Tibial artery (tissue), 4 donors: ENCODE results near the gene SLC35F2.
"Not testable (repeated sequence)": the region's sequence is repeated elsewhere in the genome, so short reads cannot be mapped to it uniquely, and the experiment has no call there.

Source experiments
- DNase-seq, 2 donors: peaks; one replicate each; pipeline ENCODE4 v3.0.0-alpha.2; 2019
- H3K27ac ChIP-seq, 2 donors: fragments of 200-600 bp; sonication (generic) in 1 of 2; 1 replicate in 1 of 2; 2 replicates in 1 of 2; pipeline ENCODE4 v1.5.1; 2018 to 2019; ENCODE audit warnings: mild to moderate bottlenecking in 1 of 2
- H3K27me3 ChIP-seq, 2 donors: fragments of 200-600 bp; sonication (generic) in 1 of 2; one replicate each; pipeline versions ENCODE4 v1.5.1 to v1.6.0; 2016 to 2019
- H3K36me3 ChIP-seq, 3 donors: fragments of 200-600 bp; sonication (generic) in 2 of 3; one replicate each; pipeline ENCODE4 v1.5.1; 2016 to 2019; ENCODE audit warnings: mild to moderate bottlenecking in 2 of 3
- H3K4me1 ChIP-seq, 4 donors: fragments of 200-600 bp; sonication (generic) in 2 of 4; 1 replicate in 3 of 4; 2 replicates in 1 of 4; pipeline ENCODE4 v1.5.1; 2016 to 2019
- H3K4me3 ChIP-seq, 2 donors: fragments of 200-600 bp; sonication (generic) in 1 of 2; 1 replicate in 1 of 2; 2 replicates in 1 of 2; pipeline ENCODE4 v1.5.1; 2018 to 2019; ENCODE audit warnings: mild to moderate bottlenecking in 2 of 2
- H3K9me3 ChIP-seq, 3 donors: fragments of 200-600 bp; sonication (generic) in 1 of 3; one replicate each; pipeline ENCODE4 v1.5.1; 2016 to 2019
- CTCF ChIP-seq, 2 experiments: fragments of 200-600 bp in 1 of 2; fragments of 450-650 bp in 1 of 2; IDR thresholded peaks; one replicate each; pipeline ENCODE4 v1.5.1; 2017 to 2019; ENCODE audit warnings: antibody characterized with exemption in 2 of 2, mild to moderate bottlenecking in 1 of 2, moderate library complexity in 1 of 2
- intact Hi-C: fragments of 100-400 bp; cut with DNase I; formaldehyde crosslinking; loops from one replicate; pipeline ENCODE4 v1.15.0; 2023; ENCODE audit warnings: low total_unique reads

SLC35F2 gene

GRCh38 chr11:107876141-107876540, 17.6 kb upstream of the SLC35F2 start:
- no peak overlapping the region for H3K27ac ChIP-seq
- no peaks in the 10 kb centered on the region for H3K36me3 ChIP-seq
- intact Hi-C loops = no loop called here
- H3K9me3 ChIP-seq = no peaks in the 10 kb centered on the region
- no peak for DNase-seq
- H3K4me1 ChIP-seq = no peaks in the 10 kb centered on the region
- TF ChIP-seq CTCF (IDR thresholded peaks at IDR 0.05) = no peak
- no peak overlapping the region for H3K4me3 ChIP-seq
- no peaks in the 10 kb centered on the region for H3K27me3 ChIP-seq

GRCh38 chr11:107864591-107864990, 6.0 kb upstream of the SLC35F2 start:
- H3K27ac ChIP-seq = no peak overlapping the region
- H3K4me3 ChIP-seq = no peak overlapping the region
- peaks cover 0 to 5% (median 2%) of the 10 kb centered on the region in 4 donors for H3K4me1 ChIP-seq
- no peaks in the 10 kb centered on the region for H3K9me3 ChIP-seq
- no peaks in the 10 kb centered on the region for H3K36me3 ChIP-seq
- no peak for TF ChIP-seq CTCF (IDR thresholded peaks at IDR 0.05)
- no peak for DNase-seq
- intact Hi-C loops = no loop called here
- H3K27me3 ChIP-seq = no peaks in the 10 kb centered on the region

- Histone ChIP-seq H3K36me3 (no peaks in the 10 kb centered on the region), H3K27ac (no peak overlapping the region), H3K9me3 (no peaks in the 10 kb centered on the region), H3K4me3 (no peak overlapping the region), H3K4me1 (peaks cover 0 to 30% (median 16%) of the 10 kb centered on the region in 4 donors), H3K27me3 (peaks cover 0 to 9% of the 10 kb centered on the region in 2 donors)
- DNase-seq = no peak
- no peak for TF ChIP-seq CTCF (IDR thresholded peaks at IDR 0.05)
- intact Hi-C loops = no loop called here
Observed at GRCh38 chr11:107860688-107861087, 2.1 kb upstream of the SLC35F2 start.

GRCh38 chr11:107860240-107860620, 1.6 kb upstream of the SLC35F2 start:
- H3K36me3 ChIP-seq, H3K27ac ChIP-seq, H3K27me3 ChIP-seq, H3K4me3 ChIP-seq, intact Hi-C loops, DNase-seq, H3K9me3 ChIP-seq: not testable (repeated sequence)
- H3K4me1 ChIP-seq = peaks cover 0 to 30% (median 16%) of the 10 kb centered on the region in 4 donors

GRCh38 chr11:107859459-107860239, 1.1 kb upstream of the SLC35F2 start:
- DNase-seq = peak; percentile 28 to 67
- Histone ChIP-seq H3K4me3 (peak overlapping the region; percentile 57 to 66), H3K27me3 (peaks cover 0 to 9% of the 10 kb centered on the region in 2 donors), H3K9me3 (no peaks in the 10 kb centered on the region), H3K27ac (peak overlapping the region in 1 of 2 donors; percentile 58), H3K36me3 (no peaks in the 10 kb centered on the region), H3K4me1 (peaks cover 0 to 30% (median 16%) of the 10 kb centered on the region in 4 donors)
- intact Hi-C loops = no loop called here
- no peak for TF ChIP-seq CTCF (IDR thresholded peaks at IDR 0.05)

GRCh38 chr11:107857550-107858216, 904 bp downstream of the SLC35F2 start:
- intact Hi-C loops = no loop called here
- DNase-seq = no peak
- Histone ChIP-seq H3K27ac (peak overlapping the region; percentile 57 to 58), H3K9me3 (no peaks in the 10 kb centered on the region), H3K4me3 (peak overlapping the region; percentile 57 to 66), H3K4me1 (peaks cover 0 to 30% (median 16%) of the 10 kb centered on the region in 4 donors), H3K27me3 (peaks cover 0 to 9% of the 10 kb centered on the region in 2 donors), H3K36me3 (no peaks in the 10 kb centered on the region)
- no peak for TF ChIP-seq CTCF (IDR thresholded peaks at IDR 0.05)
